HG03095 (cell line): ENCODE results near the gene OR5K4.
"Not testable (repeated sequence)": the region's sequence is repeated elsewhere in the genome, so short reads cannot be mapped to it uniquely, and the experiment has no call there.

Experiments
- ATAC-seq: cut with Tn5 transposase; IDR thresholded peaks from one replicate; pipeline ENCODE4 v1.9.1; 2021; ENCODE audit warnings: moderate library complexity; ENCODE audit not compliant: unreplicated experiment

Gene OR5K4

DNA sequence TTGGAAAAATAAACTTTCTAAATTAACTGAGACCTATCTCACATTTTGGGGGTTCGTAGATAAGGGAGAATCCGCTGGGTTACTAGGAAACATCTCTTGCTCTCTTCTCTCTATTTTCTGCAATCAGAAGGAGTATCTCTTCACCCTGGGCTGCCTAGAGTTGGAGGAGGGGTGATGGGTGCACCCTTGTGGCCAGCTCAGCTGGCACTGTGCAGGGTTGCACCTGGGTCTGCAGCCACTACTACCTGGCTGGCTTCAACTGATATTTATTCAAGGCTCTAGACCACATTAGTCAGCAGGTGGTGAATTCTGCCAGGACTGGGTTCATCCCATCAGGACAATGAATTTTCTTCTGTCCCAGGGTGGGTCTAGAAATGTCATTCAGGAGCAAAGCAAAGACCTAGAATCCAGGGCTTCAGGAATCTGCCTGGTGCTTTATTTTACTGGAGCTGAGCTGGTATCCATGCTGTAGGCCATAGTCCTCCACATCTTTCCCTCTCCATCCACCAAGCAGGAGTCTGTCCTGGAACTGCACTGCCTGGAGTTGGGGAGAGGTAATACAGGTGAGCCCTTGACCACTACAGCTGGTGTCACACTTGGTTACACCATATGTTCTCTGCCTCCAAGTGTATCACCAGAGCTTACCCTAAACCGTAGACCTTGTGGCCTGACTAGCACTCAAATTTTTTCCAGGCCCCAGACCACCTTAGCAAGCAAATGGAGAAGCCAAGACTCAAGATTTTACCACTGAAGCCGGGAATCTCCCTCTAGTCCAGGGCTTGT is 14.0 kb downstream of the OR5K4 start:
- no peak for ATAC-seq

- no peak for ATAC-seq
These were observed 17.5 kb downstream of the OR5K4 start for GRCh38 chr3:98371186-98371585.

- no peak for ATAC-seq
These were observed 18.2 kb downstream of the OR5K4 start for GRCh38 chr3:98371853-98372252.

- ATAC-seq, result no peak
These were observed 18.8 kb downstream of the OR5K4 start for GRCh38 chr3:98372445-98372844.

- ATAC-seq, result no peak
These were observed 23.0 kb downstream of the OR5K4 start for GRCh38 chr3:98376631-98377030.

DNA sequence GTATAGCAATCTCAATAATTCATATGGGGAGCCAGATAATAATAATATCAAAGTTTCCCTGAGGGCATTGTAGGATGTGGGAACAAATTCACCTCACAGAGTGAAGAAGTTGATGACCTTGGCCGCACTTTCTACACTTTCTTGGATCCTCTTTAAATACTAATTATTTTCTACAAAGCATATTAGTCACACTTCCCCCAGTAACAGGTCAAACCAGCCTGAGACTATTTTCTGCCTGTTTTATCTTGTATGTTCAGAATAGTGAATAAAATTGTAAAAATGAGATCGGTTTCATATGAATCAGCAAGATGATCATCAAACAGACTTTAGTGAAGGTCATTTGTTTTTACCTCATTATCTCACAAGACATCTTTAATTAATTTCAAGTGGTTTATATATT is 34.5 kb downstream of the OR5K4 start:
- no peak for ATAC-seq

DNA sequence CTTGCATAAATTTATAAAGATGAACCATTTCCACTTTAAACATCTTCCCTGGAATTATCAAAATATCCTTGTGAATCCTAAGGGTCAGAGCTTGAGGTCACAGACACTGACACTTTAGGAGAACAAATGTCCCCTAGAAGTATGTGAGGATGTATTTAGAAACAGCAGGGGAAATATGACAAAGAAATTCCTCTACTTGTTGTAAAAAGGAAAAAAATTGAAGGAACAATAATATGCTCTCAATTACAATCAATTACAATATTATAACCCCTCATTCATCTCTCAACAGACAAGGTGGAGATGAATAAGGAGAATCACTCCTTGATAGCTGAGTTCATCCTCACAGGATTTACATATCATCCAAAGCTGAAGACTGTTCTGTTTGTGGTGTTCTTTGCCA is 36.7 kb downstream of the OR5K4 start, which contains the start of gene OR5K3:
Gene OR5K3, plus strand, starts transcription at position 301 of the 400 bp plus-strand sequence. Its CDS starts 0 bp downstream, at position 301.
- ATAC-seq, result no peak

DNA sequence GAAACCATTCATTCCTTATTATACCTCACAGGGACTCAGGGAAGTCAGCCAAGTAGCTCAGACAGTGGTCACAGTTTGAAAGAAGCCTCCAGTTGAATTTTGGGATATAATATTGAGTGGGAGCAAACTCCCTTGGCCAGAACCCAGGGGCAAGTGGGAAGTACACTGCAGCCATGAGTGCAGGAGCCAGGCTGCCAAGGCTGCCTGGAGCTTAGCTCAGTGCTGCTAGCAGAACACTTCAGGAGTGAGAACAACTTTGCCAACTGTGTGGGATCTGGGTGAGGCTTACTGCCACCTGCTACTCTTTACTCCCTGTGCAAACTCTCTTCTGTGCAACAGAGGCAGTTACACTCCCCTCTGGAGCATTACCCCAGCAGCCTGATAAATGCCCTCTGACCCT is 41.4 kb downstream of the OR5K4 start:
- ATAC-seq, result no peak

DNA sequence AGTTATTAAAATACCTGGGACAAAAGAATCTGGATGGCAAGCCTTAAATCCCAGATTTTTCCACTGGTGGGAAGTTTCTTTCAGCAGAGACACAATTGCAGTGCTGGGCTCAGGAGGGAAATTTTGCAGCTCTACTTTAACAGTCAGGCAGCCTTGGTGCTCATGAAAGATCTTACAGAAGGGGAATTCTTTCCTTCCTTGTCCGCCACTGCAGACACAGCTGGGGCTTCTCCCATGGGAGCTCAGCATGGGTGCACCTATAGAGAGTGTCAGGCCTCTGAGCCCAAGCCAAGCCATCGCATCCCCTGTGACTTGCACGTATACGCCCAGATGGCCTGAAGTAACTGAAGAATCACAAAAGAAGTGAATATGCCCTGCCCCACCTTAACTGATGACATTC is 42.8 kb downstream of the OR5K4 start:
- ATAC-seq, result not testable (repeated sequence)

DNA sequence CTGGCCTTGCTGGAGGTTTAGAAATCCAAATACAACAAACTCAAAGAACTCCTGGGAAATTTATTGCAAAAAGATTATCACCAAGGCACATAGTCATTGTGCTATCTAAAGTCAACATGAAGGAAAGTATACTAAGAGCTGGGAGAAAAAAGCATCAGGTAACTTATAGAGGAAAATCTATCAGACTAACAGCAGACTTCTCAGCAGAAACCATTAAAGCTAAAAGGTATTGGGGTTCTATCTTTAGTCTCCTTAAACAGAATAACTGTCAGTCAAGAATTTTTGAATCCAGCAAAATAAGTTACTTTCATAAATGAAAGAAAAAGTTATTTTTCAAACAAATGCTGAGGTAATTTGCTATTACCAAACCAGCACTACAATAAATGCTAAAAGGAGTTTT is 44.9 kb downstream of the OR5K4 start:
- no peak for ATAC-seq

DNA sequence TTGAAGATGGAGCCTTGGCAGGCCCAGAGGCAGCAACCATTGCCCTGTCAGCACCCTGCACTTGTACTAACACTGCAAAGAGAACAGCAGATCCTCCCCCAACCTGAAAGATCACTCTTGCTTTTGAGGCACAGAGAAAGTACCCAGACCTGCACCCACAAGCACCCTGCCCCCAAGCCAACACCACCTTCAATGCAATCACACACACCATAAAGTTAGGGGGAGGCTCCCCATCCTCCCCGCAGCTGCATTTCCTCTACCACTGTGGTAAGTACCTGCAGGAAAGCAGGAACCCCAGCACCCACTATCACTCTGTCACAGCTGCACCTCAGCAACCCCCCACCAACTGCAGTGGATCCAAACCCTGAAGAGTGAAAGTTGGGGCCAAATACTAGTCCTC is 48.9 kb downstream of the OR5K4 start:
- no peak for ATAC-seq

GRCh38 chr3:98404010-98404409 is 50.4 kb downstream of the OR5K4 start:
- no peak for ATAC-seq
